Mucosa of stomach (tissue), 1 donor: ENCODE data around the gene TST.

Experiments used
- H3K27me3 ChIP-seq: one replicate; pipeline ENCODE4 v1.7.0; 2013; ENCODE audit warnings: mild to moderate bottlenecking, low read length; ENCODE audit not compliant: control insufficient read depth, insufficient read depth
- H3K36me3 ChIP-seq: one replicate; pipeline ENCODE4 v1.7.0; 2013; ENCODE audit warnings: low read length; ENCODE audit not compliant: control insufficient read depth, insufficient read depth
- H3K4me1 ChIP-seq: one replicate; pipeline ENCODE4 v1.7.0; 2013; ENCODE audit warnings: mild to moderate bottlenecking, low read length; ENCODE audit not compliant: control insufficient read depth, insufficient read depth
- H3K4me3 ChIP-seq: one replicate; pipeline ENCODE4 v1.7.0; 2013; ENCODE audit warnings: low read length
- H3K9ac ChIP-seq: one replicate; pipeline ENCODE4 v1.7.0; 2013; ENCODE audit warnings: mild to moderate bottlenecking, low read length, moderate library complexity
- H3K9me3 ChIP-seq: one replicate; pipeline ENCODE4 v1.7.0; 2013; ENCODE audit warnings: mild to moderate bottlenecking, low read length, moderate library complexity; ENCODE audit not compliant: control insufficient read depth
- donor health status: Pancreatic carcinoma.

Gene TST

GRCh38 chr22:36963302-36963701, 55.9 kb downstream of the TST start:
- no peaks in the 10 kb centered on the region for H3K36me3 ChIP-seq
- no peaks in the 10 kb centered on the region for H3K4me1 ChIP-seq
- peaks cover 8% of the 10 kb centered on the region for H3K27me3 ChIP-seq
- H3K4me3 ChIP-seq = no peak overlapping the region
- no peak overlapping the region for H3K9ac ChIP-seq
- no peaks in the 10 kb centered on the region for H3K9me3 ChIP-seq

GRCh38 chr22:36961626-36962025, 57.6 kb downstream of the TST start:
- Histone ChIP-seq H3K9ac (no peak overlapping the region), H3K9me3 (no peaks in the 10 kb centered on the region), H3K4me3 (no peak overlapping the region), H3K27me3 (peaks cover 8% of the 10 kb centered on the region), H3K36me3 (no peaks in the 10 kb centered on the region), H3K4me1 (no peaks in the 10 kb centered on the region)
